ENCODE measurements around the gene PAK5.

DNA sequence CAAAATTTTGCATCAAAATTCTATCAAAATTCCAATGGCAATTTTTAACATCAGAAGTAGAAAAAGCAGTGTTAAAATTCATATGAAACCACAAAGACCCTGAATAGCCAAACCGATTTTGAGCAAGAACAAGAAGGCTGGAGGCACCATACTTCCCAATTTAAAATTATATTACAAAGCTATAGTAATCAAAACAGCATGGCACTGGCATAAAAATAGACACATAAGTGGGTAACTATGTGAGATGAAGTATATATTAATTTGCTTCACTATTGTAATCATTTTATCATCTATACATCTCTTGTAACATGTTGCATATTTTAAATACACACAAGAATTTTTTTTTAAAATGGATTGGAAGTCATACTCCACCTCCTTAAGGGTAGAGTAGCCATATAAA lies 77.4 kb downstream of the PAK5 start:
- TF ChIP-seq, protein P1, sequence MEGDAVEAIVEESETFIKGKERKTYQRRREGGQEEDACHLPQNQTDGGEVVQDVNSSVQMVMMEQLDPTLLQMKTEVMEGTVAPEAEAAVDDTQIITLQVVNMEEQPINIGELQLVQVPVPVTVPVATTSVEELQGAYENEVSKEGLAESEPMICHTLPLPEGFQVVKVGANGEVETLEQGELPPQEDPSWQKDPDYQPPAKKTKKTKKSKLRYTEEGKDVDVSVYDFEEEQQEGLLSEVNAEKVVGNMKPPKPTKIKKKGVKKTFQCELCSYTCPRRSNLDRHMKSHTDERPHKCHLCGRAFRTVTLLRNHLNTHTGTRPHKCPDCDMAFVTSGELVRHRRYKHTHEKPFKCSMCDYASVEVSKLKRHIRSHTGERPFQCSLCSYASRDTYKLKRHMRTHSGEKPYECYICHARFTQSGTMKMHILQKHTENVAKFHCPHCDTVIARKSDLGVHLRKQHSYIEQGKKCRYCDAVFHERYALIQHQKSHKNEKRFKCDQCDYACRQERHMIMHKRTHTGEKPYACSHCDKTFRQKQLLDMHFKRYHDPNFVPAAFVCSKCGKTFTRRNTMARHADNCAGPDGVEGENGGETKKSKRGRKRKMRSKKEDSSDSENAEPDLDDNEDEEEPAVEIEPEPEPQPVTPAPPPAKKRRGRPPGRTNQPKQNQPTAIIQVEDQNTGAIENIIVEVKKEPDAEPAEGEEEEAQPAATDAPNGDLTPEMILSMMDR (IDR thresholded peaks at IDR 0.05) = no peak
- no peak for TF ChIP-seq POLR2A (IDR thresholded peaks at IDR 0.05)
